Thyroid gland (tissue), 4 donors: ENCODE results near the gene PDGFA. TPM values are rescaled to one million over a fixed set of nuclear protein-coding genes. Genes with fewer than 3 reads are reported as not detected.

Source experiments
- DNase-seq, 2 donors: peaks; one replicate each; pipeline ENCODE4 v3.0.0-alpha.2; 2019
- H3K27ac ChIP-seq, 3 donors: fragments of 200-600 bp; sonication (generic); 1 replicate in 2 of 3; 2 replicates in 1 of 3; pipeline ENCODE4 v1.5.1; 2016 to 2019; ENCODE audit warnings: mild to moderate bottlenecking in 1 of 3, moderate library complexity in 1 of 3
- H3K27me3 ChIP-seq: fragments of 200-600 bp; sonication (generic); one replicate; pipeline ENCODE4 v1.5.1; 2019
- H3K36me3 ChIP-seq, 2 donors: fragments of 200-600 bp; sonication (generic); one replicate each; pipeline ENCODE4 v1.5.1; 2016 to 2019
- H3K4me1 ChIP-seq, 2 donors: fragments of 200-600 bp; sonication (generic); one replicate each; pipeline ENCODE4 v1.5.1; 2017 to 2019
- H3K4me3 ChIP-seq, 3 donors: fragments of 200-600 bp; sonication (generic); replicated peaks in 1 of 3; 1 replicate in 2 of 3; 2 replicates in 1 of 3; pipeline ENCODE4 v1.5.1; 2016; ENCODE audit warnings: mild to moderate bottlenecking in 1 of 3
- H3K9me3 ChIP-seq: fragments of 200-600 bp; sonication (generic); one replicate; pipeline ENCODE4 v1.5.1; 2017
- POLR2A ChIP-seq, 2 donors: fragments of 450-650 bp; IDR thresholded peaks; one replicate each; pipeline ENCODE4 v1.6.1; 2017; ENCODE audit warnings: antibody characterized with exemption in 2 of 2, mild to moderate bottlenecking in 2 of 2, moderate library complexity in 1 of 2
- WGBS, 2 donors: methylation state at CpG; one replicate each; pipeline ENCODE4 v1.1.5; 2017; 5-methylcytosine and 5-hydroxymethylcytosine counted together
- intact Hi-C: fragments of 100-400 bp; cut with DNase I; formaldehyde crosslinking; loops from one replicate; pipeline ENCODE4 v1.15.1; 2023
- total RNA-seq, 4 donors: library from RNA; depleted of rRNA; stranded (reverse); fragments of >200 nt; gene quantifications; one replicate each; pipeline ENCODE4 v1.2.3, GENCODE V29; 2016
- TF ChIP-seq, protein P1 (sequence below), 6 experiments: fragments of 200-600 bp in 3 of 6; fragments of 450-650 bp in 3 of 6; sonication (generic) in 3 of 6; IDR thresholded peaks; one replicate each; pipeline ENCODE4 v1.5.1; 2016 to 2019; ENCODE audit warnings: antibody characterized with exemption in 6 of 6, mild to moderate bottlenecking in 2 of 6, inconsistent platforms in 1 of 6, moderate library complexity in 1 of 6

Gene PDGFA
- total RNA-seq, 4 donors from 2014 or later, result 6.6 to 20.0 (median 10.8) TPM

DNA sequence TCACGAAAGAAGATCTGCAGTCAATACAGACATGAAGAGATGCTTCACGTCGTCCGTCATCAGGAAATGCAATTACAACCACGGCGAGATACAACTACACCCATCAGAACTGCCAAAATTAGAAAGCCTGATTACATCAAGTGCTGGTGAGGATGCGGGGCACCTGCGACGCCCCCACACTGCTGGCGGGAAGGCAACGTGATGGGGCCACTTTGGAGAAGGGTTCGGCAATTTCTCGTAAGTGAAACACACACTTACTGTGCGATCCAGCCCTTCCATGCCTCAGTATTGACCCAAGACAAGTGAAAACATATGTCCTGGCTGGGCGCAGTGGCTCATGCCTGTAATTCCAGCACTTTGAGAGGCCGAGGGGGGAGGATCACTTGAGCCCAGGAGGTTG, 25.8 kb upstream of the PDGFA start:
- no peak overlapping the region for H3K4me3 ChIP-seq
- intact Hi-C loops, result no loop called here

DNA sequence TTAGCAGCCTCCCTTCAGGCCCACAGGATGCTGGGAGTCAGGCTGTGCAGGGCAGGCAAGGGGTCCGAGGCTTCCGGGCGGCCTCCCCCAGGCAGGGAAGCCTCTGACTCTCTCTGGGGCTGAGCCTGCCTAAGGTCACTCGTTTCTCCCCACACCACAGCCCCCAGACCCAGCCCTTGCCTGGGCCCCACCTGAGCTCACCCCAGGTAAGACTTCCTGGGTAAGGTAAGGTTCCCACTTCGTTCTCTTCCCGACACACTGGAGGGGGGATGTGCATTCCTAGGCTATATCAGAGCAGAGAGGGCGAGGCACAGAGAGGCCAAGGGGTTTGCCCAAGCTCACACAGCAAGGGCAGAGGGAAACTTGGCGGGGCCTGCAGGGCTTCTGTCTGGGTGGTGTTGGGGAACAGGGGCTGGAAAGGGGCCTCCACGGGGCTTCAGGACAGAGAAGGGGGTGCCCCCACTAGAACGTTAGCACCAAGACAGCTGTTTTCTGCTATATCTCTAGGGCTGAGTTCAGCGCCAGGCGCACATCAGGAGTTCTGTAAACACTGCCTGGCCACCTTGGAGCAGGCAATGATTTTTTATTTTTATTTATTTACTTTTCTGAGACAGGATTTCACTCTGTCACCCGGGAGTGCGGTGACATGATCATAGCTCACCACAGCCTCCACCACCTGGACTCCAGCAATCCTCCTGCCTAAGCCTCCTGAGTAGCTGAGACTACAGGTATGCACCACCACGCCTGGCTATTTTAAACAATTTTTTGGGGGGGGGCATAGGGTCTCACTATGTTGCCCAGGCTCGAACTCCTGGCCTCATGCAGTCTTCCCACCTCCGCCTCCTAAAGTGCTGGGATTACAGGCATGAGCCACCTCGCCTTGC, 24.9 kb upstream of the PDGFA start:
- TF ChIP-seq, protein P1, sequence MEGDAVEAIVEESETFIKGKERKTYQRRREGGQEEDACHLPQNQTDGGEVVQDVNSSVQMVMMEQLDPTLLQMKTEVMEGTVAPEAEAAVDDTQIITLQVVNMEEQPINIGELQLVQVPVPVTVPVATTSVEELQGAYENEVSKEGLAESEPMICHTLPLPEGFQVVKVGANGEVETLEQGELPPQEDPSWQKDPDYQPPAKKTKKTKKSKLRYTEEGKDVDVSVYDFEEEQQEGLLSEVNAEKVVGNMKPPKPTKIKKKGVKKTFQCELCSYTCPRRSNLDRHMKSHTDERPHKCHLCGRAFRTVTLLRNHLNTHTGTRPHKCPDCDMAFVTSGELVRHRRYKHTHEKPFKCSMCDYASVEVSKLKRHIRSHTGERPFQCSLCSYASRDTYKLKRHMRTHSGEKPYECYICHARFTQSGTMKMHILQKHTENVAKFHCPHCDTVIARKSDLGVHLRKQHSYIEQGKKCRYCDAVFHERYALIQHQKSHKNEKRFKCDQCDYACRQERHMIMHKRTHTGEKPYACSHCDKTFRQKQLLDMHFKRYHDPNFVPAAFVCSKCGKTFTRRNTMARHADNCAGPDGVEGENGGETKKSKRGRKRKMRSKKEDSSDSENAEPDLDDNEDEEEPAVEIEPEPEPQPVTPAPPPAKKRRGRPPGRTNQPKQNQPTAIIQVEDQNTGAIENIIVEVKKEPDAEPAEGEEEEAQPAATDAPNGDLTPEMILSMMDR (IDR thresholded peaks at IDR 0.05), result no peak
- no peak for TF ChIP-seq POLR2A (IDR thresholded peaks at IDR 0.05)
- DNase-seq, result no peak
- Histone ChIP-seq H3K9me3 (no peaks in the 10 kb centered on the region), H3K27ac (no peak overlapping the region), H3K27me3 (no peaks in the 10 kb centered on the region), H3K4me1 (peaks cover 0 to 2% of the 10 kb centered on the region in 2 donors), H3K36me3 (no peaks in the 10 kb centered on the region), H3K4me3 (no peak overlapping the region)
- 90 to 95% methylated on average over 18 of the region's 18 CpGs for WGBS, 2 donors
- intact Hi-C loops, result no loop called here

More for the DNA sequence above, 25.8 kb upstream of the PDGFA start:
- TF ChIP-seq POLR2A (IDR thresholded peaks at IDR 0.05), result no peak
- TF ChIP-seq, protein P1 (IDR thresholded peaks at IDR 0.05), result no peak
- no peaks in the 10 kb centered on the region for H3K36me3 ChIP-seq
- WGBS, 2 donors, result 87 to 88% methylated on average over 15 to 16 of the region's 16 CpGs
- no peaks in the 10 kb centered on the region for H3K27me3 ChIP-seq
- H3K27ac ChIP-seq, result no peak overlapping the region
- H3K4me1 ChIP-seq, result peaks cover 0 to 2% of the 10 kb centered on the region in 2 donors
- no peak for DNase-seq
- H3K9me3 ChIP-seq, result no peaks in the 10 kb centered on the region

DNA sequence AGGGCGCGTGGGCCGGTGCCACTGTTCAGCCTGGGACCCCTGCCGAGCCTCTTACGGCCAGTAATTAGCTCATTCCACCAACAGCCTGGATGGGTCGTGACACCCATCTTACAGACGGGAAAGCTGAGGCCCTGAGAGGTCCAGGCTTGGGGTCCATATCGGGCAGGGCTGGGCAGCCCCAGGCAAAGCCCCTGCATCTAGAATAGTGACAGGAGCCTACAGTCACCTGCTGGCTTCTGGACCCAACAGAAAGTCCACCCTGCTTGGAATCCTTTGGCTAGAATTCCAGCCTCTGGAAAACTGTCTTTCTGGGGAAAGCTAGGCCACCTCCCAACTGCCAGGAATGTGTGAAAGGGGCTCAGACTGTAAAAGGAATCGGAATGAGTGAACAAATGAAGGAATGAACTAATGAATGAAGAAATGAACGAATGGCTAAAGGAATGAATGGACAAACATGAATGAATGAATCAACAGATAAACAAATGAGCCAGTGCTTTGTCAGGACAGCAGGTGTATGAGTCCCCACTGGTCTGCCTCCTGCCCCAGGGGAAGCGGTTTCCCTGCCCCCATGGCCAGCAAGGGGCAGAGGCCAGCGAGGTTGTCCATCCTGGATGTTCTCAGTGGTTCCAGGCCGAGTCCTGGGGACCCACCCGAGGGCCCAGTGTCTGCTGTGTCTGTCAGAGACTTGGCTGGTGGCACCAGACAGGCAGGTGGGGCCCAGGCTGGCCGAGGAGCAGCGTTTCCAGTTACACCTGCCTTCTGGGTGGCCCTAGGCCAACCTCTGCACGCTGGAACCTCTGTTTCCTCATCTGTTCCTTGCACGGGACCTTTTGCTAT, 24.1 kb upstream of the PDGFA start:
- no peak for DNase-seq
- no peaks in the 10 kb centered on the region for H3K36me3 ChIP-seq
- intact Hi-C loops, result no loop called here

DNA sequence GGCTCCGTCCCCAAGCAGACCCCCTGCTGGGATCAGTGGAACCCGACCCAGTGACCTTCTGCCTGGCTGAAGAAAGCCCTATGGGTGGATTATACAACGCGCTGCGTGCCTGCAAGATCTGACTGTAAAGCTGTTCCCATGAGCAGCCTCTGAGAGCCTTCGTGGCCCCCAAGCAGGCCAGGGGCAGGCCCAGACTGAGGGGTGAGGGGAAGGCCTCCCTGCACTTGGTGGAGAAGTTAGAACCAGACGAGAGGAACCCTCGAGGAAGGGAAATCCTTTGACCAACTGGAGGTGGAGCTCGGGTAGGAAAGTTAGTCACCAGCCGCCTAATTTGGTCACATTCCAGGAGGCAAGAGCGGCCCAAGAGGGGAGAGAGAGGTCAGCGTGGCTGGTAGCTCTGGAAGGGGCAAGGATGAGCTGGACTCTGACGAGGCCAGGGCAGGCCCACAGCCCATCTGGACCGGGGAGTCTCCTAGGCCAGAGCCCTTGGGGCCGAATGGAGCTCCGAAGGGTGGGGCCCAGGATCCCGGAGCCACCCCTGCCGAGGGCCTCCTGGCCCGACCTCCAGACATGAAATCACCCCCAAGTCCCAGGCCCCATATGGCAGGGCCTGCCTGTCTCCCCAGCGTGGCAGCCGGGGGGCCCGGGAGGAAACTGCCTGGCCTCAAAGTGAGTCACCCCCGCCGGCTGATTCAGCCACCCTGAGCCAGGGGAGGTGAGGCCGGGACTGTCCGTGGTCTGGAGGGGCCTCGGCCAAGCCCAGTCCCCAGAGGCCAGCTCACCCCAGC, 23.3 kb upstream of the PDGFA start:
- 53 to 68% methylated on average over 9 of the region's 27 CpGs for WGBS, 2 donors
- peaks cover 0 to 9% of the 10 kb centered on the region in 2 donors for H3K4me1 ChIP-seq
- no peak overlapping the region for H3K4me3 ChIP-seq
- no peaks in the 10 kb centered on the region for H3K9me3 ChIP-seq
- DNase-seq, result no peak
- H3K27me3 ChIP-seq, result no peaks in the 10 kb centered on the region
- H3K36me3 ChIP-seq, result no peaks in the 10 kb centered on the region
- H3K27ac ChIP-seq, result no peak overlapping the region
- TF ChIP-seq, protein P1 (IDR thresholded peaks at IDR 0.05), result no peak
- no peak for TF ChIP-seq POLR2A (IDR thresholded peaks at IDR 0.05)
- intact Hi-C loops, result no loop called here

More for the DNA sequence above, 24.1 kb upstream of the PDGFA start:
- H3K9me3 ChIP-seq, result no peaks in the 10 kb centered on the region
- TF ChIP-seq, protein P1 (IDR thresholded peaks at IDR 0.05), result no peak
- no peak for TF ChIP-seq POLR2A (IDR thresholded peaks at IDR 0.05)
- peaks cover 0 to 2% of the 10 kb centered on the region in 2 donors for H3K4me1 ChIP-seq
- H3K4me3 ChIP-seq, result no peak overlapping the region
- WGBS, 2 donors, result 88 to 89% methylated on average over 12 to 15 of the region's 18 CpGs
- no peak overlapping the region for H3K27ac ChIP-seq
- H3K27me3 ChIP-seq, result no peaks in the 10 kb centered on the region
